ENCODE results near the gene SLC30A9. TPM values are rescaled to one million over a fixed set of nuclear protein-coding genes. Genes with fewer than 3 reads are reported as not detected.

The SLC30A9 gene
- total RNA-seq, 1 experiment from 2014 or later, result 70.3 TPM

- no peaks in the 10 kb centered on the region for H3K36me3 ChIP-seq (ENCODE audit: insufficient read depth, low read length)
- DNase-seq, result no peak
- H2AFZ ChIP-seq (ENCODE audit: low read length), result no peak overlapping the region
- H3K4me1 ChIP-seq (ENCODE audit: low read length), result no peaks in the 10 kb centered on the region
- H3K27ac ChIP-seq (ENCODE audit: low read length), result no peak overlapping the region
- no peaks in the 10 kb centered on the region for H3K27me3 ChIP-seq (ENCODE audit: low read length)
- H3K79me2 ChIP-seq (ENCODE audit: low read length), result no peaks in the 10 kb centered on the region
- H4K20me1 ChIP-seq (ENCODE audit: insufficient read depth, low read depth, low read length), result no peaks in the 10 kb centered on the region
- no peak overlapping the region for H3K4me3 ChIP-seq (ENCODE audit: low read length)
- H3K4me2 ChIP-seq (ENCODE audit: low read depth, low read length, poor library complexity, severe bottlenecking), result no peak overlapping the region
- no peaks in the 10 kb centered on the region for H3K9me2 ChIP-seq (replicated peaks; ENCODE audit: insufficient read depth, low read length)
- H3K9me3 ChIP-seq (ENCODE audit: low read length), result no peaks in the 10 kb centered on the region
- H3K9ac ChIP-seq (ENCODE audit: low read length), result no peak overlapping the region
Measured at GRCh38 chr4:42122237-42122636, 131.9 kb downstream of the SLC30A9 start.

- Histone ChIP-seq H4K20me1 (ENCODE audit: insufficient read depth, low read depth, low read length) (no peaks in the 10 kb centered on the region), H3K79me2 (ENCODE audit: low read length) (no peaks in the 10 kb centered on the region), H3K4me2 (ENCODE audit: low read depth, low read length, poor library complexity, severe bottlenecking) (no peak overlapping the region), H3K36me3 (ENCODE audit: insufficient read depth, low read length) (no peaks in the 10 kb centered on the region), H3K9ac (ENCODE audit: low read length) (no peak overlapping the region), H3K9me2 (replicated peaks; ENCODE audit: insufficient read depth, low read length) (no peaks in the 10 kb centered on the region), H3K4me3 (ENCODE audit: low read length) (no peak overlapping the region), H3K27ac (ENCODE audit: low read length) (no peak overlapping the region), H3K4me1 (ENCODE audit: low read length) (no peaks in the 10 kb centered on the region), H2AFZ (ENCODE audit: low read length) (no peak overlapping the region), H3K27me3 (ENCODE audit: low read length) (no peaks in the 10 kb centered on the region), H3K9me3 (ENCODE audit: low read length) (no peaks in the 10 kb centered on the region)
- DNase-seq, result no peak
Measured at GRCh38 chr4:42123071-42123644, 132.8 kb downstream of the SLC30A9 start.

GRCh38 chr4:42132099-42132498 lies 141.8 kb downstream of the SLC30A9 start:
- H3K36me3 ChIP-seq (ENCODE audit: insufficient read depth, low read length), result no peaks in the 10 kb centered on the region
- H3K4me1 ChIP-seq (ENCODE audit: low read length), result no peaks in the 10 kb centered on the region
- H3K79me2 ChIP-seq (ENCODE audit: low read length), result no peaks in the 10 kb centered on the region
- no peaks in the 10 kb centered on the region for H3K9me3 ChIP-seq (ENCODE audit: low read length)
- H3K4me2 ChIP-seq (ENCODE audit: low read depth, low read length, poor library complexity, severe bottlenecking), result no peak overlapping the region
- no peak overlapping the region for H3K4me3 ChIP-seq (ENCODE audit: low read length)
- no peak overlapping the region for H2AFZ ChIP-seq (ENCODE audit: low read length)
- H4K20me1 ChIP-seq (ENCODE audit: insufficient read depth, low read depth, low read length), result no peaks in the 10 kb centered on the region
- no peaks in the 10 kb centered on the region for H3K27me3 ChIP-seq (ENCODE audit: low read length)
- no peaks in the 10 kb centered on the region for H3K9me2 ChIP-seq (replicated peaks; ENCODE audit: insufficient read depth, low read length)
- H3K9ac ChIP-seq (ENCODE audit: low read length), result no peak overlapping the region
- DNase-seq, result no peak
- no peak overlapping the region for H3K27ac ChIP-seq (ENCODE audit: low read length)

GRCh38 chr4:42133006-42133405 lies 142.7 kb downstream of the SLC30A9 start:
- Histone ChIP-seq H2AFZ (ENCODE audit: low read length) (no peak overlapping the region), H3K4me2 (ENCODE audit: low read depth, low read length, poor library complexity, severe bottlenecking) (no peak overlapping the region), H3K9ac (ENCODE audit: low read length) (no peak overlapping the region), H3K4me3 (ENCODE audit: low read length) (no peak overlapping the region), H3K27me3 (ENCODE audit: low read length) (no peaks in the 10 kb centered on the region), H3K9me3 (ENCODE audit: low read length) (no peaks in the 10 kb centered on the region), H3K36me3 (ENCODE audit: insufficient read depth, low read length) (no peaks in the 10 kb centered on the region), H4K20me1 (ENCODE audit: insufficient read depth, low read depth, low read length) (no peaks in the 10 kb centered on the region), H3K79me2 (ENCODE audit: low read length) (no peaks in the 10 kb centered on the region), H3K4me1 (ENCODE audit: low read length) (peaks cover 7% of the 10 kb centered on the region), H3K9me2 (replicated peaks; ENCODE audit: insufficient read depth, low read length) (no peaks in the 10 kb centered on the region), H3K27ac (ENCODE audit: low read length) (no peak overlapping the region)
- no peak for DNase-seq

- H3K4me2 ChIP-seq (ENCODE audit: low read depth, low read length, poor library complexity, severe bottlenecking), result no peak overlapping the region
- no peak for DNase-seq
- no peak overlapping the region for H2AFZ ChIP-seq (ENCODE audit: low read length)
- no peaks in the 10 kb centered on the region for H3K36me3 ChIP-seq (ENCODE audit: insufficient read depth, low read length)
- no peaks in the 10 kb centered on the region for H4K20me1 ChIP-seq (ENCODE audit: insufficient read depth, low read depth, low read length)
- H3K4me1 ChIP-seq (ENCODE audit: low read length), result peaks cover 7% of the 10 kb centered on the region
- H3K9ac ChIP-seq (ENCODE audit: low read length), result no peak overlapping the region
- H3K9me3 ChIP-seq (ENCODE audit: low read length), result no peaks in the 10 kb centered on the region
- H3K9me2 ChIP-seq (replicated peaks; ENCODE audit: insufficient read depth, low read length), result no peaks in the 10 kb centered on the region
- no peak overlapping the region for H3K4me3 ChIP-seq (ENCODE audit: low read length)
- H3K27ac ChIP-seq (ENCODE audit: low read length), result no peak overlapping the region
- no peaks in the 10 kb centered on the region for H3K79me2 ChIP-seq (ENCODE audit: low read length)
- H3K27me3 ChIP-seq (ENCODE audit: low read length), result no peaks in the 10 kb centered on the region
Measured at GRCh38 chr4:42136371-42136770, 146.0 kb downstream of the SLC30A9 start.

Other genes starting within 250 kb of the SLC30A9 start
- gene PHOX2B, start 241.8 kb upstream of the SLC30A9 start, total RNA-seq (2014; rRNA removed; shearing (Covaris generic); ENCODE audit: low replicate concordance), result not detected in 2 replicates
- gene TMEM33, start 55.1 kb upstream of the SLC30A9 start, total RNA-seq (2014; rRNA removed; shearing (Covaris generic); ENCODE audit: low replicate concordance), result 80.3 and 163 TPM in 2 replicates
- gene DCAF4L1, start 8.8 kb upstream of the SLC30A9 start, total RNA-seq (2014; rRNA removed; shearing (Covaris generic); ENCODE audit: low replicate concordance), result 0.36 and 0.56 TPM in 2 replicates
- gene BEND4, start 162.1 kb downstream of the SLC30A9 start, total RNA-seq (2014; rRNA removed; shearing (Covaris generic); ENCODE audit: low replicate concordance), result not detected in 2 replicates

Measured in Karpas-422 (cell line).